Endothelial cell of umbilical vein (primary cell): ENCODE data around the gene PIKFYVE. TPM values are rescaled to one million over a fixed set of nuclear protein-coding genes. Genes with fewer than 3 reads are reported as not detected.

Experiments
- BruUV-seq: library from RNA; stranded (reverse); fragments of 400-500 nt; replicated peaks from 2 replicates; lab custom pipeline; 2021; lab: Mats Ljungman, UMichigan
- CTCF ChIA-PET: fragments of 300-600, 350-600 bp; sonication (Branson Sonifier 250); formaldehyde crosslinking; loops from one replicate; lab custom pipeline; 2021; ENCODE audit warnings: antibody characterized with exemption, inconsistent platforms; lab: Charles Lee
- POLR2A ChIA-PET: fragments of 300-600, 350-600 bp; sonication (Branson Sonifier 250); formaldehyde crosslinking; loops from one replicate; lab custom pipeline; 2021; ENCODE audit warnings: antibody characterized with exemption, inconsistent platforms; lab: Charles Lee
- DNase-seq: peaks from one replicate; pipeline ENCODE4 v3.0.0-alpha.2; 2011; ENCODE audit warnings: low read depth, low spot score
- FAIRE-seq: peaks from 2 replicates; lab custom pipeline; 2011; peaks lifted over from hg19 to GRCh38; lab: Jason Lieb, UNC
- H2AFZ ChIP-seq: 2 replicates; pipeline ENCODE4 v1.6.0; 2012; ENCODE audit warnings: low read depth, low read length, control low read depth, inconsistent platforms
- H3K27ac ChIP-seq: 2 replicates; pipeline ENCODE4 v1.5.1; 2011; ENCODE audit warnings: low read depth, mild to moderate bottlenecking, control low read depth, low read length, moderate library complexity; ENCODE audit not compliant: insufficient read depth
- H3K27me3 ChIP-seq, 2 experiments: 2 replicates each; pipeline versions ENCODE4 v1.6.0 to v1.6.1; 2011; ENCODE audit warnings: low read length in 2 of 2, mixed read lengths in 1 of 2; ENCODE audit not compliant: control insufficient read depth in 2 of 2, insufficient read depth in 2 of 2
- H3K36me3 ChIP-seq, 2 experiments: 2 replicates in 1 of 2; 3 replicates in 1 of 2; pipeline ENCODE4 v1.5.1; 2011; ENCODE audit warnings: low read length in 2 of 2, mild to moderate bottlenecking in 1 of 2, moderate library complexity in 1 of 2; ENCODE audit not compliant: control insufficient read depth in 2 of 2, insufficient read depth in 2 of 2; ENCODE audit errors: extremely low read depth in 1 of 2
- H3K4me1 ChIP-seq: 3 replicates; pipeline ENCODE4 v1.5.1; 2011; ENCODE audit warnings: mild to moderate bottlenecking, low read length; ENCODE audit not compliant: control insufficient read depth, insufficient read depth; ENCODE audit errors: extremely low read depth
- H3K4me2 ChIP-seq: 2 replicates; pipeline ENCODE4 v1.6.1; 2011; ENCODE audit warnings: low read length, control low read depth, mixed read lengths; ENCODE audit not compliant: insufficient read depth
- H3K4me3 ChIP-seq, 3 experiments: fragments of 200-600 bp in 1 of 3; sonication (generic), shearing (Covaris generic) in 1 of 3; replicated peaks in 1 of 3; 2 replicates each; pipeline ENCODE4 v1.5.1; 2011 to 2016; ENCODE audit warnings: control low read depth in 3 of 3, low read length in 3 of 3, mild to moderate bottlenecking in 2 of 3, inconsistent platforms in 1 of 3, low read depth in 1 of 3, moderate library complexity in 1 of 3; ENCODE audit not compliant: insufficient read depth in 1 of 3
- H3K79me2 ChIP-seq: 2 replicates; pipeline ENCODE4 v1.6.0; 2012; ENCODE audit warnings: low read length, inconsistent platforms; ENCODE audit not compliant: control insufficient read depth, insufficient read depth
- H3K9ac ChIP-seq: replicated peaks from 2 replicates; pipeline ENCODE3; 2011; ENCODE audit warnings: low read length, control low read depth; ENCODE audit not compliant: insufficient read depth; ENCODE audit errors: extremely low read depth
- H3K9me1 ChIP-seq: replicated peaks from 3 replicates; pipeline ENCODE4 v1.6.0; 2011; ENCODE audit warnings: mild to moderate bottlenecking, low read length; ENCODE audit not compliant: control insufficient read depth, insufficient read depth; ENCODE audit errors: extremely low read depth
- H3K9me3 ChIP-seq: replicated peaks from 2 replicates; pipeline ENCODE4 v1.5.1; 2012; ENCODE audit warnings: low read length, inconsistent platforms; ENCODE audit not compliant: control insufficient read depth, insufficient read depth
- H4K20me1 ChIP-seq: replicated peaks from 2 replicates; pipeline ENCODE3; 2011; ENCODE audit warnings: mild to moderate bottlenecking, low read length; ENCODE audit not compliant: control insufficient read depth, insufficient read depth; ENCODE audit errors: extremely low read depth
- EZH2 ChIP-seq: IDR thresholded peaks from 2 replicates; pipeline ENCODE4 v1.6.1; 2012; ENCODE audit warnings: borderline replicate concordance, low read depth, mild to moderate bottlenecking, moderate library complexity, low read length, inconsistent platforms; ENCODE audit not compliant: severe bottlenecking
- GATA2 ChIP-seq: IDR thresholded peaks from 2 replicates; pipeline ENCODE4 v1.7.0; 2011; ENCODE audit warnings: low read depth, mild to moderate bottlenecking, moderate library complexity, mixed read lengths, low read length; ENCODE audit not compliant: insufficient read length, insufficient read depth
- JUN ChIP-seq: IDR thresholded peaks from 2 replicates; pipeline ENCODE4 v1.6.1; 2011; ENCODE audit warnings: borderline replicate concordance, low read depth; ENCODE audit not compliant: insufficient read length, insufficient read depth
- MAX ChIP-seq: IDR thresholded peaks from 2 replicates; pipeline ENCODE4 v1.6.1; 2011; ENCODE audit not compliant: insufficient read depth, insufficient read length
- MYC ChIP-seq: IDR thresholded peaks from one replicate; pipeline ENCODE4 v1.6.1; 2011; ENCODE audit warnings: mild to moderate bottlenecking, low read depth, low read length
- POLR2A ChIP-seq: IDR thresholded peaks from 2 replicates; pipeline ENCODE4 v1.6.1; 2012; ENCODE audit warnings: low read depth, mild to moderate bottlenecking, control low read depth, low read length
- dilution Hi-C: fragments of 300-500 bp; cut with MboI; formaldehyde crosslinking; loops from one replicate; pipeline ENCODE4 v1.15.0; 2019; ENCODE audit warnings: low sequenced_read_pairs; ENCODE audit not compliant: extremely low pct_ligation_motif_present
- intact Hi-C: fragments of 100-400 bp; cut with micrococcal nuclease; formaldehyde crosslinking; loops from one replicate; pipeline ENCODE4 v1.10.0; 2022
- polyA plus RNA-seq, 4 experiments: library from polyadenylated mRNA; depleted of rRNA in 3 of 4; stranded (reverse) in 3 of 4; unstranded in 1 of 4; fragments of >200 nt; gene quantifications; 2 replicates each; pipeline versions ENCODE4 v1.2.1 to v1.2.3, GENCODE V29; 2011 to 2012; ENCODE audit warnings: missing spikeins in 1 of 4
- total RNA-seq: library from RNA; stranded (reverse); gene quantifications from 2 replicates; pipeline ENCODE4 v1.2.3, GENCODE V29; 2021
- TF ChIP-seq, protein P1 (sequence below), 2 donors: IDR thresholded peaks; 1 replicate in 1 of 2; 2 replicates in 1 of 2; pipeline ENCODE4 v1.5.1; 2011; ENCODE audit warnings: low read length in 2 of 2, mild to moderate bottlenecking in 2 of 2, moderate library complexity in 2 of 2, control low read depth in 1 of 2, inconsistent platforms in 1 of 2, low read depth in 1 of 2; ENCODE audit not compliant: insufficient read depth in 1 of 2; ENCODE audit errors: extremely low read depth in 1 of 2

PIKFYVE gene
- total and polyA plus RNA-seq, 2 donors (not counting 3 experiments of a cell fraction or from before 2014, with no cell fraction given), result 9.0 to 28.2 TPM

DNA sequence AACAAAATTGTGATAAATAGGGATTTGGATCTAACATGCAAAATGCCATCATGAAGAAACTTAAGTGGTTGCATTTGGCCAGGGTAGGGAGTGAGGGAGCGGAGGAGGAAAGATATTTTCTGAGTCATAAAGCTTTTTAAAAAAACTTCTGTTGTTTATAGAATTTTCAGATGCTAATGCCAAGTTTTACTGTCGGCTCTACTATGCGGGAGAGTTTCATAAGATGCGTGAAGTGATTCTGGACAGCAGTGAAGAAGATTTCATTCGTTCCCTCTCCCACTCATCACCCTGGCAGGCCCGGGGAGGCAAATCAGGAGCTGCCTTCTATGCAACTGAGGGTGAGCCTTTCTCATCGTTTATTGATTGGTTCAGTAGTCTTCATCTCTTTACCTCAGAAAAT is 84.6 kb downstream of the PIKFYVE start:
- no peak for FAIRE-seq

More for the DNA sequence above, 84.6 kb downstream of the PIKFYVE start:
- H3K4me3 ChIP-seq, result no peak overlapping the region
- intact Hi-C loops (no loop called here), dilution Hi-C loops (no loop called here)
- TF ChIP-seq POLR2A (no peak), JUN (no peak), GATA2 (no peak), MYC (no peak), EZH2 (no peak), MAX (no peak)
- TF ChIP-seq, protein P1, sequence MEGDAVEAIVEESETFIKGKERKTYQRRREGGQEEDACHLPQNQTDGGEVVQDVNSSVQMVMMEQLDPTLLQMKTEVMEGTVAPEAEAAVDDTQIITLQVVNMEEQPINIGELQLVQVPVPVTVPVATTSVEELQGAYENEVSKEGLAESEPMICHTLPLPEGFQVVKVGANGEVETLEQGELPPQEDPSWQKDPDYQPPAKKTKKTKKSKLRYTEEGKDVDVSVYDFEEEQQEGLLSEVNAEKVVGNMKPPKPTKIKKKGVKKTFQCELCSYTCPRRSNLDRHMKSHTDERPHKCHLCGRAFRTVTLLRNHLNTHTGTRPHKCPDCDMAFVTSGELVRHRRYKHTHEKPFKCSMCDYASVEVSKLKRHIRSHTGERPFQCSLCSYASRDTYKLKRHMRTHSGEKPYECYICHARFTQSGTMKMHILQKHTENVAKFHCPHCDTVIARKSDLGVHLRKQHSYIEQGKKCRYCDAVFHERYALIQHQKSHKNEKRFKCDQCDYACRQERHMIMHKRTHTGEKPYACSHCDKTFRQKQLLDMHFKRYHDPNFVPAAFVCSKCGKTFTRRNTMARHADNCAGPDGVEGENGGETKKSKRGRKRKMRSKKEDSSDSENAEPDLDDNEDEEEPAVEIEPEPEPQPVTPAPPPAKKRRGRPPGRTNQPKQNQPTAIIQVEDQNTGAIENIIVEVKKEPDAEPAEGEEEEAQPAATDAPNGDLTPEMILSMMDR (IDR thresholded peaks at IDR 0.05; ENCODE audit: extremely low read depth in 1 of 2, insufficient read depth in 1 of 2, low read depth in 1 of 2, low read length in 2 of 2), result no peak
- no peaks in the 10 kb centered on the region for H3K4me1 ChIP-seq
- no TSS peak for BruUV-seq
- no peak overlapping the region for H2AFZ ChIP-seq
- no peaks in the 10 kb centered on the region for H3K9me3 ChIP-seq
- ChIA-PET POLR2A (no interaction called here), CTCF (no interaction called here)
- H3K4me2 ChIP-seq, result no peak overlapping the region
- H3K9me1 ChIP-seq, result no peaks in the 10 kb centered on the region
- no peaks in the 10 kb centered on the region for H3K27me3 ChIP-seq
- H3K9ac ChIP-seq, result no peak overlapping the region
- no peak for DNase-seq
- no peaks in the 10 kb centered on the region for H3K79me2 ChIP-seq
- peaks cover 20 to 28% of the 10 kb centered on the region in 2 experiments for H3K36me3 ChIP-seq
- no peak overlapping the region for H3K27ac ChIP-seq
- no peaks in the 10 kb centered on the region for H4K20me1 ChIP-seq
